Esophagus squamous epithelium (tissue), 5 donors: ENCODE measurements around the gene NFE2. TPM values are rescaled to one million over a fixed set of nuclear protein-coding genes. Genes with fewer than 3 reads are reported as not detected.

ENCODE experiments used
- DNase-seq: peaks from one replicate; lab custom pipeline; 2025; lab: John Stamatoyannopoulos, UW
- H3K27ac ChIP-seq, 4 donors: fragments of 200-600 bp; sonication (generic); one replicate each; pipeline ENCODE4 v1.5.1; 2016 to 2019; ENCODE audit warnings: mild to moderate bottlenecking in 1 of 4
- H3K27me3 ChIP-seq, 4 donors: fragments of 200-600 bp; sonication (generic); 1 replicate in 3 of 4; 2 replicates in 1 of 4; pipeline versions ENCODE4 v1.5.1 to v1.6.0; 2017 to 2021; ENCODE audit warnings: antibody characterized with exemption in 1 of 4
- H3K36me3 ChIP-seq, 3 donors: fragments of 200-600 bp; sonication (generic); one replicate each; pipeline ENCODE4 v1.5.1; 2016 to 2019
- H3K4me1 ChIP-seq, 3 donors: fragments of 200-600 bp; sonication (generic); one replicate each; pipeline ENCODE4 v1.5.1; 2017 to 2019
- H3K4me3 ChIP-seq, 4 donors: fragments of 200-600 bp; sonication (generic); 1 replicate in 3 of 4; 2 replicates in 1 of 4; pipeline ENCODE4 v1.5.1; 2016 to 2019; ENCODE audit warnings: mild to moderate bottlenecking in 2 of 4, moderate library complexity in 1 of 4
- H3K9me3 ChIP-seq, 3 donors: fragments of 200-600 bp; sonication (generic); one replicate each; pipeline ENCODE4 v1.5.1; 2016 to 2019
- CTCF ChIP-seq, 6 experiments: fragments of 450-650 bp in 4 of 6; fragments of 200-600 bp in 2 of 6; sonication (generic) in 2 of 6; IDR thresholded peaks; one replicate each; pipeline ENCODE4 v1.5.1; 2016 to 2019; ENCODE audit warnings: antibody characterized with exemption in 6 of 6, mild to moderate bottlenecking in 4 of 6, moderate library complexity in 4 of 6
- POLR2A ChIP-seq, 4 donors: fragments of 450-650 bp; IDR thresholded peaks; one replicate each; pipeline ENCODE4 v1.6.1; 2017; ENCODE audit warnings: antibody characterized with exemption in 4 of 4, mild to moderate bottlenecking in 4 of 4, moderate library complexity in 3 of 4
- WGBS, 2 donors: methylation state at CpG; one replicate each; pipeline ENCODE4 v1.1.5; 2018; 5-methylcytosine and 5-hydroxymethylcytosine counted together
- intact Hi-C: fragments of 100-400 bp; cut with DNase I; formaldehyde crosslinking; loops from one replicate; pipeline ENCODE4 v1.15.0; 2022
- total RNA-seq, 4 donors: library from RNA; depleted of rRNA; stranded (reverse); fragments of >200 nt; gene quantifications; one replicate each; pipeline ENCODE4 v1.1.0, GENCODE V29; 2016
- donor health status: DM: yes; HTN: yes; CAD: no.

NFE2 gene
- total RNA-seq: under 1 TPM in 3 of 4 donors, not detected in 1; 0.15 to 0.44 (median 0.38) TPM

- no peak for DNase-seq
- TF ChIP-seq CTCF (IDR thresholded peaks at IDR 0.05): no peak
- no peak for TF ChIP-seq POLR2A (IDR thresholded peaks at IDR 0.05)
- Histone ChIP-seq H3K27ac (no peak within 1 kb of the TSS), H3K9me3 (no peaks in the 10 kb centered on the region), H3K4me1 (peaks cover 17 to 37% (median 20%) of the 10 kb centered on the region in 3 donors), H3K27me3 (peaks cover 0 to 57% (median 0%) of the 10 kb centered on the region in 4 donors), H3K4me3 (peak within 1 kb of the TSS in 3 of 4 donors; percentile 20 to 53 (median 23)), H3K36me3 (no peaks in the 10 kb centered on the region)
- 11 to 21% methylated on average over 9 to 10 of the region's 26 CpGs for WGBS, 2 donors
- intact Hi-C loops: no loop called here
Observed at GRCh38 chr12:54300732-54301427, at the start of gene NFE2. Gene NFE2 (minus strand): TSS chr12:54301015. CDS start chr12:54295248, 5,767 bp downstream.

- DNase-seq: no peak
- peaks cover 25 to 76% (median 54%) of the 10 kb centered on the region in 3 donors for H3K36me3 ChIP-seq
- intact Hi-C loops: no loop called here
Observed at GRCh38 chr12:54349679-54350078, 48.9 kb upstream of the NFE2 start.

GRCh38 chr12:54349036-54349435 lies 48.2 kb upstream of the NFE2 start:
- no peak for DNase-seq
- WGBS, 2 donors: 80 to 94% methylated on average over 3 to 4 of the region's 4 CpGs
- TF ChIP-seq POLR2A (IDR thresholded peaks at IDR 0.05): no peak
- no peak for TF ChIP-seq CTCF (IDR thresholded peaks at IDR 0.05)
- Histone ChIP-seq H3K9me3 (no peaks in the 10 kb centered on the region), H3K4me3 (no peak overlapping the region), H3K4me1 (peaks cover 0 to 23% (median 0%) of the 10 kb centered on the region in 3 donors), H3K27ac (no peak overlapping the region), H3K27me3 (no peaks in the 10 kb centered on the region), H3K36me3 (peaks cover 25 to 83% (median 61%) of the 10 kb centered on the region in 3 donors)
- intact Hi-C loops: no loop called here

More at GRCh38 chr12:54349679-54350078, 48.9 kb upstream of the NFE2 start:
- H3K4me1 ChIP-seq: peaks cover 0 to 23% (median 0%) of the 10 kb centered on the region in 3 donors
- no peaks in the 10 kb centered on the region for H3K9me3 ChIP-seq
- H3K27ac ChIP-seq: no peak overlapping the region
- TF ChIP-seq POLR2A (IDR thresholded peaks at IDR 0.05) (no peak), CTCF (IDR thresholded peaks at IDR 0.05) (no peak)
- no peak overlapping the region for H3K4me3 ChIP-seq
- H3K27me3 ChIP-seq: no peaks in the 10 kb centered on the region

- H3K4me1 ChIP-seq: peaks cover 11 to 28% (median 17%) of the 10 kb centered on the region in 3 donors
- DNase-seq: no peak
- TF ChIP-seq POLR2A (IDR thresholded peaks at IDR 0.05): no peak
- TF ChIP-seq CTCF (IDR thresholded peaks at IDR 0.05): no peak
- intact Hi-C loops: no loop called here
- H3K27me3 ChIP-seq: no peaks in the 10 kb centered on the region
- no peak overlapping the region for H3K4me3 ChIP-seq
- no peaks in the 10 kb centered on the region for H3K9me3 ChIP-seq
- peaks cover 0 to 70% (median 50%) of the 10 kb centered on the region in 3 donors for H3K36me3 ChIP-seq
- 76 to 88% methylated on average over 8 to 9 of the region's 9 CpGs for WGBS, 2 donors
- no peak overlapping the region for H3K27ac ChIP-seq
Observed at GRCh38 chr12:54341378-54342300, 40.8 kb upstream of the NFE2 start.
